Measurements from ENCODE around the gene KIAA1586. TPM values are rescaled to one million over a fixed set of nuclear protein-coding genes. Genes with fewer than 3 reads are reported as not detected.

Gene KIAA1586
- total and polyA plus RNA-seq, 2 donors (not counting 3 experiments of a cell fraction or from before 2014, with no cell fraction given), result 1.7 to 14.0 TPM

DNA sequence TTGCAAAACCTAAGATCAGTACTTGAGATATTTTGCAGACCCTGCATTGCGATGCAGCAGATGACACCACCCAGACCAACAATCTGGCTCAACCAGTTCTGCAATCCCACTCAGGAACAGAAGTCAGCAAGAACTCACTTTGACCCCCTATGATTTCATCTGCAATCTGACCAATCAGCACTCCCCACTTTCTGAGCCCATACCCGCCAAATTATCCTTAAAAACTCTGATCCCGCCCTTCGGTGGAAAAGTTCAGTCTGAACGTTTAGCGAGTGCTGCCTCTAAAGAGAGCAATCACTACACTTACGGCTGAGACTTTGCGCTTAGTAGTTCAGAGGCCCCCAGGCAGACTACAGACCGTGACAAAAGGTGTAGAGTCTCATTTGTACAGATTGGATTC, 17.3 kb upstream of the KIAA1586 start:
- H2AFZ ChIP-seq (ENCODE audit: low read depth, low read length), result no peak overlapping the region
- DNase-seq (ENCODE audit: low read depth, low spot score) (no peak), FAIRE-seq (no peak)
- H3K27me3 ChIP-seq (ENCODE audit: control insufficient read depth in 2 of 2, insufficient read depth in 2 of 2, low read length in 2 of 2), result no peaks in the 10 kb centered on the region
- dilution Hi-C loops (cut with MboI; ENCODE audit: extremely low pct_ligation_motif_present, low sequenced_read_pairs), result no loop called here
- H3K27ac ChIP-seq (ENCODE audit: insufficient read depth, low read depth, low read length), result no peak overlapping the region
- no peaks in the 10 kb centered on the region for H3K9me3 ChIP-seq (replicated peaks; ENCODE audit: control insufficient read depth, insufficient read depth, low read length)
- no peaks in the 10 kb centered on the region for H3K9me1 ChIP-seq (replicated peaks; ENCODE audit: control insufficient read depth, extremely low read depth, insufficient read depth, low read length)
- H3K36me3 ChIP-seq (ENCODE audit: control insufficient read depth in 2 of 2, extremely low read depth in 1 of 2, insufficient read depth in 2 of 2, low read length in 2 of 2), result no peaks in the 10 kb centered on the region
- H4K20me1 ChIP-seq (replicated peaks; ENCODE audit: control insufficient read depth, extremely low read depth, insufficient read depth, low read length), result no peaks in the 10 kb centered on the region
- no TSS peak for BruUV-seq (replicated peaks)
- no peak overlapping the region for H3K4me3 ChIP-seq (replicated peaks in 1 of 3; ENCODE audit: insufficient read depth in 1 of 3, low read depth in 1 of 3, low read length in 3 of 3)
- ChIA-PET CTCF (interaction anchor here (1.3 kb wide), 1 partner anchor 9 kb away, joined by 3 read pairs; no protein-coding TSS in a partner anchor), POLR2A (no interaction called here)
- H3K9ac ChIP-seq (replicated peaks; ENCODE audit: extremely low read depth, insufficient read depth, low read length), result no peak overlapping the region
- intact Hi-C loops (cut with micrococcal nuclease), result no loop called here
- H3K79me2 ChIP-seq (ENCODE audit: control insufficient read depth, insufficient read depth, low read length), result no peaks in the 10 kb centered on the region
- TF ChIP-seq POLR2A (IDR thresholded peaks at IDR 0.05; ENCODE audit: low read depth, low read length), result no peak
- TF ChIP-seq EZH2 (IDR thresholded peaks at IDR 0.05; ENCODE audit: borderline replicate concordance, low read depth, low read length, severe bottlenecking), result no peak
- TF ChIP-seq FOS (IDR thresholded peaks at IDR 0.05; ENCODE audit: borderline replicate concordance, insufficient read depth, low read length), result no peak
- no peak for TF ChIP-seq GATA2 (IDR thresholded peaks at IDR 0.05; ENCODE audit: insufficient read depth, insufficient read length, low read depth, low read length)
- no peak for TF ChIP-seq MYC (IDR thresholded peaks at IDR 0.05; ENCODE audit: low read depth, low read length)
- TF ChIP-seq POLR2AphosphoS5 (IDR thresholded peaks at IDR 0.05; ENCODE audit: insufficient read depth, low read depth, low read length), result no peak
- TF ChIP-seq, protein P1, sequence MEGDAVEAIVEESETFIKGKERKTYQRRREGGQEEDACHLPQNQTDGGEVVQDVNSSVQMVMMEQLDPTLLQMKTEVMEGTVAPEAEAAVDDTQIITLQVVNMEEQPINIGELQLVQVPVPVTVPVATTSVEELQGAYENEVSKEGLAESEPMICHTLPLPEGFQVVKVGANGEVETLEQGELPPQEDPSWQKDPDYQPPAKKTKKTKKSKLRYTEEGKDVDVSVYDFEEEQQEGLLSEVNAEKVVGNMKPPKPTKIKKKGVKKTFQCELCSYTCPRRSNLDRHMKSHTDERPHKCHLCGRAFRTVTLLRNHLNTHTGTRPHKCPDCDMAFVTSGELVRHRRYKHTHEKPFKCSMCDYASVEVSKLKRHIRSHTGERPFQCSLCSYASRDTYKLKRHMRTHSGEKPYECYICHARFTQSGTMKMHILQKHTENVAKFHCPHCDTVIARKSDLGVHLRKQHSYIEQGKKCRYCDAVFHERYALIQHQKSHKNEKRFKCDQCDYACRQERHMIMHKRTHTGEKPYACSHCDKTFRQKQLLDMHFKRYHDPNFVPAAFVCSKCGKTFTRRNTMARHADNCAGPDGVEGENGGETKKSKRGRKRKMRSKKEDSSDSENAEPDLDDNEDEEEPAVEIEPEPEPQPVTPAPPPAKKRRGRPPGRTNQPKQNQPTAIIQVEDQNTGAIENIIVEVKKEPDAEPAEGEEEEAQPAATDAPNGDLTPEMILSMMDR (IDR thresholded peaks at IDR 0.05; ENCODE audit: extremely low read depth in 1 of 2, insufficient read depth in 1 of 2, low read depth in 1 of 2, low read length in 2 of 2), result no peak
- no peak for TF ChIP-seq JUN (IDR thresholded peaks at IDR 0.05; ENCODE audit: borderline replicate concordance, insufficient read depth, insufficient read length, low read depth)
- TF ChIP-seq, protein P2, sequence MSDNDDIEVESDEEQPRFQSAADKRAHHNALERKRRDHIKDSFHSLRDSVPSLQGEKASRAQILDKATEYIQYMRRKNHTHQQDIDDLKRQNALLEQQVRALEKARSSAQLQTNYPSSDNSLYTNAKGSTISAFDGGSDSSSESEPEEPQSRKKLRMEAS (IDR thresholded peaks at IDR 0.05; ENCODE audit: insufficient read depth, insufficient read length), result no peak
- peaks cover 5% of the 10 kb centered on the region for H3K4me1 ChIP-seq (ENCODE audit: control insufficient read depth, extremely low read depth, insufficient read depth, low read length)
- H3K4me2 ChIP-seq (ENCODE audit: insufficient read depth, low read length), result no peak overlapping the region

All from endothelial cell of umbilical vein (primary cell).